GM18858 (cell line): ENCODE results near the gene FALEC.
"Not testable (repeated sequence)": the region's sequence is repeated elsewhere in the genome, so short reads cannot be mapped to it uniquely, and the experiment has no call there.

Experiments
- ATAC-seq: cut with Tn5 transposase; IDR thresholded peaks from one replicate; pipeline ENCODE4 v1.9.1; 2021; ENCODE audit not compliant: unreplicated experiment

FALEC gene

GRCh38 chr1:150573648-150574071 lies 58.1 kb downstream of the FALEC start:
- not testable (repeated sequence) for ATAC-seq

GRCh38 chr1:150574260-150575071 lies 58.9 kb downstream of the FALEC start:
- no peak for ATAC-seq

GRCh38 chr1:150575072-150575489 lies 59.5 kb downstream of the FALEC start:
- no peak for ATAC-seq

GRCh38 chr1:150575518-150576366 lies 60.2 kb downstream of the FALEC start:
- no peak for ATAC-seq

- ATAC-seq = no peak
These were observed 60.8 kb downstream of the FALEC start for GRCh38 chr1:150576367-150576711.

GRCh38 chr1:150576794-150577556 lies 61.4 kb downstream of the FALEC start:
- ATAC-seq = no peak

- no peak for ATAC-seq
These were observed 62.2 kb downstream of the FALEC start for GRCh38 chr1:150577557-150578271.

- ATAC-seq = no peak
These were observed 62.9 kb downstream of the FALEC start for GRCh38 chr1:150578272-150579109.

- peak; percentile 66 for ATAC-seq
These were observed 63.8 kb downstream of the FALEC start, which contains the start of gene MCL1 for GRCh38 chr1:150579110-150579944. Gene MCL1 (minus strand): TSS chr1:150579610. CDS start chr1:150579530, 80 bp downstream.

- ATAC-seq = no peak
These were observed 64.5 kb downstream of the FALEC start for GRCh38 chr1:150579945-150580642.

GRCh38 chr1:150580966-150581365 lies 65.4 kb downstream of the FALEC start:
- ATAC-seq = not testable (repeated sequence)

GRCh38 chr1:150581437-150581836 lies 65.9 kb downstream of the FALEC start:
- ATAC-seq = not testable (repeated sequence)

- ATAC-seq = not testable (repeated sequence)
These were observed 66.4 kb downstream of the FALEC start for GRCh38 chr1:150581962-150582361.

- ATAC-seq = no peak
These were observed 66.8 kb downstream of the FALEC start for GRCh38 chr1:150582371-150582770.
